Lower lobe of right lung (tissue), 2 donors: ENCODE measurements around the gene COL21A1. TPM values are rescaled to one million over a fixed set of nuclear protein-coding genes. Genes with fewer than 3 reads are reported as not detected.
A peak's percentile ranks its signal among the peaks of the same experiment; 100 is the strongest.

ENCODE experiments used
- ATAC-seq, 2 donors: fragments of 200-7000 bp; cut with Tn5 transposase; one replicate each; pipeline ENCODE4 v1.9.1; 2020 to 2022; ENCODE audit warnings: mild to moderate bottlenecking in 2 of 2, moderate library complexity in 2 of 2
- DNase-seq: peaks from one replicate; pipeline ENCODE4 v3.0.0-alpha.2; 2020
- H3K27ac ChIP-seq: fragments of 200-600 bp; one replicate; pipeline ENCODE4 v1.8.0; 2022
- H3K27me3 ChIP-seq: fragments of 200-600 bp; one replicate; pipeline ENCODE4 v1.8.0; 2022; ENCODE audit warnings: low read depth
- H3K36me3 ChIP-seq: fragments of 200-600 bp; one replicate; pipeline ENCODE4 v1.8.0; 2022; ENCODE audit warnings: mild to moderate bottlenecking
- H3K4me1 ChIP-seq: fragments of 200-600 bp; one replicate; pipeline ENCODE4 v1.8.0; 2022
- H3K4me3 ChIP-seq: fragments of 200-600 bp; one replicate; pipeline ENCODE4 v1.8.0; 2022; ENCODE audit warnings: mild to moderate bottlenecking
- H3K9me3 ChIP-seq: fragments of 200-600 bp; one replicate; pipeline ENCODE4 v1.8.0; 2022
- intact Hi-C: fragments of 100-400 bp; cut with DNase I; formaldehyde crosslinking; loops from one replicate; pipeline ENCODE4 v1.11.0; 2022
- total RNA-seq: library from RNA; stranded (reverse); fragmentation: NEBNext Ultra II Directional; extraction: Animal tissue kit (Norgen Biotek cat#: 25700); gene quantifications from one replicate; pipeline ENCODE4 v1.2.1, GENCODE V29; 2021
- TF ChIP-seq, protein P1 (sequence below): fragments of 200-600 bp; IDR thresholded peaks from one replicate; pipeline ENCODE4 v1.8.0; 2022; ENCODE audit warnings: antibody characterized with exemption, mild to moderate bottlenecking
- donor health status: DM: no; HTN: yes; CAD: no; lungs with severe emphysema.

COL21A1 gene
- total RNA-seq, 1 donor from 2014 or later, result 9.4 TPM

DNA sequence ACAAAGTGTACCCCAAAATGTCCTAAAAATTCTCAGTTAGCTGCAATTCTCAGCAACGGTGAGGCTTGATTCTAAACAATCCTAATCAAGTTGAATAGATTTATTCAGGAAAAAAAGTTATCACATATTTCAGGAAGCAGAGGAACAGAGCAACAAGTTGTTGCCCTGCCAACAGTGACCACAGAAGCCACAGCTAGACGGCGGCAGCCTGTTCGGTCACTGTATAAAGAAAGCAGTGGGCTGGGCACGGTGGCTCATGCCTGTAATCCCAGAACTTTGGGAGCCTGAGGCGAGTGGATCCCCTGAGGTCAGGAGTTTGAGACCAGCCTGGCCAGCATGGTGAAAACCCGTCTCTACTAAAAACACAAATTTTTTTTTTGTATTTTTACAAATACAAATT lies 200.8 kb downstream of the COL21A1 start:
- DNase-seq (peak; percentile 77), ATAC-seq (peak; percentile 50 to 76)
- Histone ChIP-seq H3K4me1 (no peaks in the 10 kb centered on the region), H3K4me3 (no peak overlapping the region), H3K36me3 (no peaks in the 10 kb centered on the region), H3K9me3 (no peaks in the 10 kb centered on the region), H3K27me3 (no peaks in the 10 kb centered on the region), H3K27ac (no peak overlapping the region)
- intact Hi-C loops, result no loop called here
- TF ChIP-seq, protein P1, sequence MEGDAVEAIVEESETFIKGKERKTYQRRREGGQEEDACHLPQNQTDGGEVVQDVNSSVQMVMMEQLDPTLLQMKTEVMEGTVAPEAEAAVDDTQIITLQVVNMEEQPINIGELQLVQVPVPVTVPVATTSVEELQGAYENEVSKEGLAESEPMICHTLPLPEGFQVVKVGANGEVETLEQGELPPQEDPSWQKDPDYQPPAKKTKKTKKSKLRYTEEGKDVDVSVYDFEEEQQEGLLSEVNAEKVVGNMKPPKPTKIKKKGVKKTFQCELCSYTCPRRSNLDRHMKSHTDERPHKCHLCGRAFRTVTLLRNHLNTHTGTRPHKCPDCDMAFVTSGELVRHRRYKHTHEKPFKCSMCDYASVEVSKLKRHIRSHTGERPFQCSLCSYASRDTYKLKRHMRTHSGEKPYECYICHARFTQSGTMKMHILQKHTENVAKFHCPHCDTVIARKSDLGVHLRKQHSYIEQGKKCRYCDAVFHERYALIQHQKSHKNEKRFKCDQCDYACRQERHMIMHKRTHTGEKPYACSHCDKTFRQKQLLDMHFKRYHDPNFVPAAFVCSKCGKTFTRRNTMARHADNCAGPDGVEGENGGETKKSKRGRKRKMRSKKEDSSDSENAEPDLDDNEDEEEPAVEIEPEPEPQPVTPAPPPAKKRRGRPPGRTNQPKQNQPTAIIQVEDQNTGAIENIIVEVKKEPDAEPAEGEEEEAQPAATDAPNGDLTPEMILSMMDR, result no peak

DNA sequence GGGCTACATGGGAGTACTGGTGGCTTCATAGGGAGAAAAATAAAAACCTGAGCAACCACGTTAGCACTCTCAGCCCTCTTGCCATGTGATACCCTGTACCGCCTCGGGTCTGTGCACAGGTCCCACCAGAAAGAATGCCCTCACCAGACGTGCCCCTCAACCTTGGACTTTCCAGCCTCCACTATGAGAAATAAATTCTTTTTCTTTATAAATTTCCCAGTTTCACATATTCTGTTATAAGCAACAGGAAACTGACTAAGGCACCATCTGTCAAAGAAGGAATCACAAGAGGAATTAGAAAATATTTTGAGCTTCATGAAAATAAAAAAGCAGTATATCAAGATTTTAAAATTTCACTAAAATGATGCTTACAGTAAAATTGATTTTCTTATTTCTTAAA lies 203.6 kb downstream of the COL21A1 start:
- ATAC-seq, result no peak
- intact Hi-C loops, result no loop called here
- H3K4me3 ChIP-seq, result no peak overlapping the region
- no peak for DNase-seq
- H3K4me1 ChIP-seq, result no peaks in the 10 kb centered on the region
- no peak overlapping the region for H3K27ac ChIP-seq
- no peaks in the 10 kb centered on the region for H3K27me3 ChIP-seq
- no peaks in the 10 kb centered on the region for H3K36me3 ChIP-seq
- H3K9me3 ChIP-seq, result no peaks in the 10 kb centered on the region
- TF ChIP-seq, protein P1, result no peak

DNA sequence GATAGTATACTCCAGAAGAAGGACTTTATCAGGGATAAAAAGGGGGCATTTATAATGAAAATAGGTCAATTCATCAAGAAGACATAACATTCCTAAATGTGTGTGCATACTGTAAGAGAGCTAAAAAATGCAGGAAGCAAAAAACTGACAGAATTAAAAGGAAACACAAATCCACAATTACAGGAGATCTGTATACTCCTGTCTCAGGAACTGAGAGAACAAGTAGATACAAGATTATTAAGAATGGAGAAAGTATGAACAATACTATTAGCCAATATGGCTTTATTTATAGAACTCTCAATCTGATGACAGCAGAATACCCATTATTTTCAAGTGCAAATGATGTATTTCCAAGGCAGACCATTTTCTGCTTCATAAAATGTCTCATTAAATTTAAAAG lies 204.3 kb downstream of the COL21A1 start:
- no peaks in the 10 kb centered on the region for H3K4me1 ChIP-seq
- no peaks in the 10 kb centered on the region for H3K27me3 ChIP-seq
- DNase-seq (no peak), ATAC-seq (no peak)
- TF ChIP-seq, protein P1, result no peak
- intact Hi-C loops, result no loop called here
- H3K36me3 ChIP-seq, result no peaks in the 10 kb centered on the region
- no peak overlapping the region for H3K4me3 ChIP-seq
- no peaks in the 10 kb centered on the region for H3K9me3 ChIP-seq
- no peak overlapping the region for H3K27ac ChIP-seq

DNA sequence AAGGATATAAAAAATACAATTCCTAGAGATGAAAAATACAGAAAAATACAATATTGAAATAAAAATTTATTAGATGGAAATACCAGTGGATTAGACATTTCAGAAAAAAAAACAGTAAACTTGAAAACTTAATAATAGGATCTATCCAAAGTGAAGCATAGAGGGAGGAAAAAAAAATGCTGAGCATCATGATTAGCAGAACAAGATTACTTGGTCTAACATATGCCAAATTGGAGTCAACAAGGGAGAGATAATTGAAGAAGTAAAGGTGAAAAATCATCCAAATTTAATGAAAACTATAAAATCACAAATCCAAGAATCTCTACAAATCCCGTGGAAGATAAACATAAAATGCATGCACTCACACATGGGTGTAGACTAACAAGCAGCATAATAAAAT lies 205.8 kb downstream of the COL21A1 start:
- H3K27me3 ChIP-seq, result no peaks in the 10 kb centered on the region
- no peak overlapping the region for H3K4me3 ChIP-seq
- H3K27ac ChIP-seq, result no peak overlapping the region
- intact Hi-C loops, result no loop called here
- DNase-seq (no peak), ATAC-seq (no peak)
- H3K36me3 ChIP-seq, result no peaks in the 10 kb centered on the region
- TF ChIP-seq, protein P1, result no peak
- no peaks in the 10 kb centered on the region for H3K4me1 ChIP-seq
- no peaks in the 10 kb centered on the region for H3K9me3 ChIP-seq

DNA sequence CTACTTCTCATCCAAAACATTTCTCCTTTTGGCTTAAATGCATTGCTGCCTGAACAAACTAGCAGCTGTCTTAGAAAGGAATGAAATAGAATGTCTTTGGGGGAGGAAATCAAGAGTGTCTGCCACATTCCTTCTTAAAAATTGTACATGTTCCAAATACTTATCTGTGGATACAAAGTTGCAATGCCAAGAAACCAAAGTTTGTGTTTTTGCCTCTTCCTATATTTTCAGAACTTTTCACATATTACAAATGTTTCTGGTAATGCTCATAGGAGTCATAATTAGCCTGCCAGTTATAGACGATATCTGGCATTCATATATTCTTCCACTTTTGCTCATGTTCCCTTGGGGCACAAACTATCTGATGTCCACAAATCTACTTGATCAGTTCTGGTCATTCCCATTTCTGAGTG lies 206.5 kb downstream of the COL21A1 start:
- intact Hi-C loops, result no loop called here
- TF ChIP-seq, protein P1, result no peak
- H3K4me1 ChIP-seq, result no peaks in the 10 kb centered on the region
- no peak overlapping the region for H3K27ac ChIP-seq
- H3K36me3 ChIP-seq, result no peaks in the 10 kb centered on the region
- no peak overlapping the region for H3K4me3 ChIP-seq
- H3K9me3 ChIP-seq, result no peaks in the 10 kb centered on the region
- no peaks in the 10 kb centered on the region for H3K27me3 ChIP-seq
- DNase-seq (no peak), ATAC-seq (no peak)

DNA sequence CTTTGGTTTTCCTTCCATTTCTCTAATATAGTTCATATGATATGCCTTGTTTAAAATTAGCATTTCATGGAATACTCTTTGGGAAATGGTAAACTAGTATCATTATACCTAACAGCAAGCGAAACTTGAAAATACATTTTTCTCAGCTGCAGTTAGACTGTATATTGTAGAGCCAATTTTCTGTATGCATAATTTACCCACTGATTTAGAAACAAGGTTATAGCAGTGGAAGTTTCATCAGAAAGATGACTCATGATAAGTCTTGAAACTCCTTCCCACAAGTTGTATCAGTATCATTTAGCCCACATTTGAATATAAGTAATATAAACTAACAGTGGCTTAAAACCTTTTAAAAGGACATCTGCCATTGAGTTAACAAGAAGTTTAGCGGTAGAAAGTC lies 207.2 kb downstream of the COL21A1 start:
- H3K27ac ChIP-seq, result no peak overlapping the region

More for the DNA sequence above, 207.2 kb downstream of the COL21A1 start:
- intact Hi-C loops, result no loop called here
- DNase-seq (no peak), ATAC-seq (no peak)
- Histone ChIP-seq H3K4me3 (no peak overlapping the region), H3K27me3 (no peaks in the 10 kb centered on the region), H3K9me3 (no peaks in the 10 kb centered on the region), H3K36me3 (no peaks in the 10 kb centered on the region), H3K4me1 (no peaks in the 10 kb centered on the region)
- TF ChIP-seq, protein P1, result no peak
